HT1080 (cell line): ENCODE results near the gene RFC2. TPM values are rescaled to one million over a fixed set of nuclear protein-coding genes. Genes with fewer than 3 reads are reported as not detected.

Experiments
- DNase-seq: peaks from one replicate; pipeline ENCODE4 v3.0.0-alpha.2; 2015; ENCODE audit warnings: low read depth
- small RNA-seq: library from RNA; depleted of rRNA; stranded (forward); fragments of <200 nt; gene quantifications from one replicate; pipeline ENCODE3, GENCODE V24; 2014
- total RNA-seq: library from RNA; depleted of rRNA; stranded (reverse); fragments of >200 nt; shearing (Covaris generic); gene quantifications from 2 replicates; pipeline ENCODE4 v1.2.3, GENCODE V29; 2014; rRNA removed

The RFC2 gene
- total RNA-seq, 1 experiment from 2014 or later = 114 TPM

DNA sequence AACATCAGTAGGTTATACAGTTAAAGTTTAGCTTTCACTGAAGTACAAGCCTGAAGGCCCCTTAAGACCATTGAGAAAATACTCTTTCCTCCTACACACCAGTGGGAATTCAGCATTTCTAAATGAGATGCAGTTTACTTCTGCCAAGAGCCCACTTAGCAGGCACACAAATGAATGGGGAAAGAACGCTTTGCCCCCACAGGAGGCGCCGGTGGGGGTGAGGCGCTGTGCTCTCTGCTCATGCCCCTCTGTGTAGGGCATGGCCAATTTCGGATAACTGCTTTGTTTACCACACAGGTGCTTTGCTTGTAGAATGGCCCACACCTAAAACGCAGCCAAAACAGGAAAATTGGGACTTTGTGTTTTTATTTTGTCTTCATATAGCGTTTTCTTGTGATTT lies 60.3 kb downstream of the RFC2 start:
- DNase-seq = no peak

DNA sequence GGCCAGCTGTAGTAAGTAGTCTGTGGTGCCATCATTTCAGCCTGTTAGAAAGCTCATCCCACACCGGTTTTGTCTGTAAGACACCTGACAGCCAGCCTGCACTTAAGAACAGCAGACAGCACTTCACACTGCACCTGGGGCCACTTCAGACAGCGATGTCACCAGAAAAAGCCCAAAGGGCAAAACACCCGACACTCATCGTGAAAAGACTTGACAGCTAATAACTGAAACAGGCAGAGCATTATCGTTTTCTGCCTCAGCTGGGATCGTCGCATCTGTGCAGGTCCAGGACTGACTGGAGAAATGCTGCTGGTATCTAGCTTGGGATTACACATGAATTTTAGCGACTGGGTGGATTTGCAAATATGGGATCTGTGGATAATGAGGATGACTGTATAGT lies 61.1 kb downstream of the RFC2 start:
- DNase-seq = no peak

DNA sequence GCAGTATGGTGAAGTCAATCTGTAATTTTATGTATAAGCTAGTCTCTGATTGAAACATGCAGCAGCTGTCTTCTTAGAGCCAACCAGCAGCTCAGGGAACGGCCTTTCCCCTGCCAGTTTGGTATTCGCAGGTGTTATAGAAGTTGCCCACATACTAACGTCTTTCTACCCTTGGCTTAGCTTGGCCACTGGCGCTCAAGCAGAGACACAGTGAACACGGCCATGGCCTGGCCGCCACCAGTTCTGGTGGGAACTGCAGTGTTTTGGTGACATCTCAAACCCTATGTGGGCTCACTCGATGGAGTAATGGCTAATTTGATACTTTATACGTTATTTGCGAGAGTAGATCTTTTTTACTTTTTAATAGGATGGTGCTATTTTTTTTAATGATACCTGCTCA lies 63.0 kb downstream of the RFC2 start:
- DNase-seq = no peak

DNA sequence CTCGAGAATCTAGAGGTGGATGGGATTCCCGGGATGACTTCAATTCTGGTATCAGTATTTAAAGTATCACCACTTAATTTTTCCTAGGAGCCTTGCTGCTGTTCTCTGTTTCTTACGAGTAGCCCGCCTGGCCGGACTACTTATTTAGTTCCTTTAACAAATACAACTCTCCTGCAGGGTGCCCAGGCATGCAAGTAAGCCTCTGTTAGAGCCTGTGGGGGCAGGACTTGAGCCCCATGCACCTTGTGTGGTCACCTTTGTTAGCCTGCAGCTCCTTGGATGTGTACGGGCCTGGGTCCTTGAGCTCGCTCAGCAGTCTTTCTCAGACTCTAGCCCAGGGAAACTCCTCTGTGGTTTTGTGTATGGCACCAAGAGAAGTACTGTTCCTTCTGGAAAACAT lies 63.9 kb downstream of the RFC2 start:
- no peak for DNase-seq

DNA sequence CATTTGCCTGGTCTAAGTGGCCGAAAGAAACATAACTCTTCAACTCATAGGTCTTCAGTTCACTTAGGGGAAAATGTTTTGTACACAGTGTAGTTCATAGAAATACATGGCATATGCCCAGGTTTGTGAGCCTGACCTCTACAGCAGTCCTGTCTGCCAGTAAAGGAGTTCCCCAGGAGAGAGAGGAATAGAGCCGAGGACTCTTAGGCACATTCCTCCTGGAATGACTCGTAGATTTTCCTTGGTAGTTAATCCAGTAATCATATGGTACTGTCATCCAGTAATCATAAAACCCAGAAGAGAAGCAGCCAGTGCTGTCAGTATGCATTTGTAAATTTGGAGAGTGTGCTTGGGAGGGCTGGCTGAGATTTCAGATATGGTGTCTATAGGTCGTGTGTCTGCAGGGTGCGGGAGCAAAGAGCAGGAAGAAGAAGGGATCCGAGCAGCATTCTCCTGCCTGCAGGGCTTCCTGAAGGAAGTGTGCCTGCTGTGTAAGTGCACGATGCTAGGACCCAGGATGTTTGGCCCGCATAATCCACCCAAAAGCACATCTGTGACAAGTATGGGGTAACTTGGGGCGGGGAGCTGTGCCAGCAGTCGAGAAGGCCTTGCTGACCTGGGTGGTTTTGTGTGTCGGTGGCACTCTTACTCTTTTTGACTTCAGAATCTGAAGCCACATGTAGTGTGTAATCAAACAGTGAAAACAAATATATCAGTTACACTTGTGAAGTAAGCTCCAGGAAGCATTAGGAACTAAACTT lies 66.1 kb downstream of the RFC2 start:
- peak; percentile 59 for DNase-seq

DNA sequence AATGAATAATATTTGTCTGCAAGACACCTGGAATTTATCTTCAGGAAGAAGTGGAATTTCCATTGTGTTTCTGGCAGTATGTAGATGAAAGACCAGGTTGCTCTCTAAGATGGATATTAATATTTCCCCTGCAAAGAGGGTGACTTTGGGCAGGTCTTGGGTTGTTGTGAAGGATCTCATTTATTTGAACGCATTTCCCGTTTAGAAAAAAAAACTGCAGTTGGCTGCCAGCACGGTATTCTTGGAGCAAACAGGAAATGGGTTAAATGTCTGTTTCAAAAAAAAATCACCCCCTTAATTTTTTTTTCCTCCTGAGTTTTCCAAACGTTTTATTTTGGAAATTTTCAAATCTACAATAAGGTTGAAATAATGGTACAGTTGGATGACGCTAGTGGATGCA lies 68.6 kb downstream of the RFC2 start:
- DNase-seq = no peak

DNA sequence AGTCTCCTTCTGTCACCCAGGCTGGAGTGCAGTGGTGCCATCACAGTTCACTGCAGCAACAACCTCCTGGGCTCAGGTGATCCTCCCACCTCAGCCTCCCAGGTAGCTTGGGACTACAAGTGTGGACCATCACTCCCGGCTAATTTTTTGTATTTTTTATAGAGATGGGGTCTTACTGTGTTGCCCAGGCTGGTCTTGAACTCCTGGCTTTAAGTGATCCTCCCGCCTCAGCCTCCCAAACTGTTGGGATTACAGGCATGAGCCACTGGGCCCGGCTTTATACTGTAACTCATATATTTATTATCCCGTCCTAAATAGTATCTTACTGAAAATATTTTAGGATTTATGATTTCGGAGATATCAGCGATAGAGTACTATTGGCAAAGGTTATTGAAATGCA lies 69.2 kb downstream of the RFC2 start:
- no peak for DNase-seq

DNA sequence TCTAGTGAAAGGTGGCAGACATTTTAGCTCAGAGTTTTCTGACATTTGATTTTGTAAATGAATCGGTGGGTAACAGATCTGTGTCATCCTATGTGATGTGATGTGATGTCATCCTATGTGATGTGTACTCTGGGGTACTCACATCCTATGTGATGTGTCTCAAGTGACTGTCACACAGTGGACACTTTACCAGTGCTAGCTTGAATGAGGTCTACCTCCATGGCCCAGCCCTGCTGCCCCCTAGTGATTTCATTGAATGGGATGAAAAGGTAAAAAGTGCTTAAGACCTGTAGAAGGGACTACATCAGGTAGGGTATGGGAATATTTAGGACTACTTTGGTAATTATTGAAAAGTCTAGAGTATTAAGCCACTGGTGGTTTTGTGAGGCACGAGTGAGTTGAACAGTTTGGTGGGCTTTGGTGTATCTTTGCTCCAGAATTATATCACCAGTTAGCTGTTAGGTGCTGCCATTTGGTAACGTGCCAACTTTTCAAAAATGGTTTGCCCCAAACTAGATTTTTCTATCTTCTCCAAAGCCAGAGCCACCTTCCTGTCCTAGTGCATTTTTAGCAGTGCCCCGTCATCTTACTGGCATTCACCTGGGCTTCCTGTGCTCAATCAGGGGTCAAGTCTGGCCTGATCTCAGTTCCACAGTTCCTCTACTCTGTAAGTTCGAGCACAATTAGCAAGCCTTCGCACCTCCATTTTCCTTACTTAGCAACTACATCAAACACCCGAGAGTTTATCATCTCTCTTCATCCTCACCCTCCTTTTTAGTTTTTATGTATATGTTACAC lies 70.3 kb downstream of the RFC2 start:
- DNase-seq = no peak

DNA sequence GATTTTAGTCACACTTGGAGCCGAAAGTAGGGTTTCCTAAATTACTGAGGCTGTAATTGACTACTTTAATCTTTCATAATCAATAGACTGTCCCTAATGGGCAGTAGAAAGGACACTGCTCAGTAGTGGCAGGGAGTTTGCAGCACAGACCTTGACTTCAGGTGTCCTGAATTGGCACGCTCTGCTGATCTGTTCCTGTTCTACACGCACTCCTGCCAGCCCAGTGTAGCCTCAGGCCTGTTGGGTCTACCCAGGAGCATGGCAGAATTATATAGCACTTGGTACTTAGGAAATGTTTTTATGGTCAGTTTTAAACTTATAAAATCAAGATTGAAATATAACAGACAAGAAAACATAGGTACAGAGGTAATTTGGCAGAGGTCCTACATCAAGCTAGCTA lies 71.1 kb downstream of the RFC2 start:
- DNase-seq = no peak

DNA sequence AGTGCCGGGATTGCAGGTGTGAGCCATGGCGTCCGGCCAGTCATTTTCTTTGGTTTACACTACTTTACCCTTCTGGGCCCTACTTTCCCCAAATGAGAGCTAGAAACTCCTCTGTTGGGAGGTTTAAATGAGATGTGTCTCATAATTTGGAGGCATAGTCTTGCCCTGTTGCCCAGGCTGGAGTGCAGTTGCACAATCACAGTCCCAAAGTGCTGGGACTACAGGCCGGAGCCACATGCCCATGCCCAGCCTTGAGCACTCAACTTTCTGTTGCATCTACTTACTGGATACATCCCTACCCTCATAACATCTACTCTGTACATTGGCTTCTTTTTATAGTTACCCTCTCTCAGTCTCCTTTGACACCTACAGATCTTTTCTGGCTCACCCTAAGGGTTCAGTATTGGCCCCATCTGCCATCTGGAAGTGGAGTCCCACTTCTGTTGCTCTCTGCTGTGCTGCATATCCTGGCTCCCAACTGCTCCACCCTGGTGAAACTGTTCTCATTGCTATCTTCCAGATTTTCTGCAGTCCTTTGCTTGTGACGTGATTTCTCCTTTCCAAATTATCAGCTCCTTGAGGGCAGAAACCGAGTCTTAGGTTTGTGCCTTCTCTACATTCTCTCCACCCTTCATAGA lies 71.6 kb downstream of the RFC2 start:
- no peak for DNase-seq

DNA sequence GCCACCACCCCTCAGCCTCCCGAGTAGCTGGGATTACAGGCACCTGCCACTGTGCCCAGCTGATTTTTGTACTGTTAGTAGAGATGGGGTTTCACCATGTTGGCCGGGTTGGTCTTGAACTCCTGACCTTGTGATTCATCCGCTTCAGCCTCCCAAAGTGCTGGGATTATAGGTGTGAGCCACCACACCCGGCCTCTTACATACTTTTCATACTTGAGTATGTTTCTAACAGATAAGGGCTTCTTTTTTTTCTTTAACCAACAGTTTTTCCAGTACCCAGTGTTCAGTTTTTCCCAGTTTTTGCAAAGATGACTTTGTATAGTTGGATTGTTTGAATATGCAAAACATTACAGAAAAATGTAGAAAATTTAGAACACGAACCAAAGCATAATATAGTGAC lies 72.4 kb downstream of the RFC2 start:
- DNase-seq = no peak

Small RNA genes lying within 50 kb of the gene (small RNA-seq; reads per million reads assigned to genes)
- gene MIR590 = 0.11 reads per million

Other genes with a start within 250 kb of the RFC2 start
- gene ELN, start 226.2 kb downstream of the RFC2 start, total RNA-seq = not detected in 2 replicates
- 36.5 and 46.6 TPM in 2 replicates for gene LIMK1, start 170.6 kb downstream of the RFC2 start, total RNA-seq
- 333 and 408 TPM in 2 replicates for gene EIF4H, start 80.0 kb downstream of the RFC2 start, total RNA-seq
- 7.2 and 7.6 TPM in 2 replicates for gene LAT2, start 44.4 kb downstream of the RFC2 start, total RNA-seq
- 29.3 and 31.5 TPM in 2 replicates for gene CLIP2, start 35.0 kb upstream of the RFC2 start, total RNA-seq
- 10.5 and 14.0 TPM in 2 replicates for gene GTF2IRD1, start 199.5 kb upstream of the RFC2 start, total RNA-seq